ENCODE measurements around the gene HTRA3. TPM values are rescaled to one million over a fixed set of nuclear protein-coding genes. Genes with fewer than 3 reads are reported as not detected.

Gene HTRA3
- total and polyA plus RNA-seq, 3 donors from 2014 or later: 6.1 to 17.3 (median 12.2) TPM

GRCh38 chr4:8345053-8345945 lies 75.7 kb downstream of the HTRA3 start:
- H3K27ac ChIP-seq: no peak overlapping the region
- 66 to 75% methylated on average over 32 to 34 of the region's 34 CpGs for WGBS, 2 donors
- H3K4me1 ChIP-seq: peaks cover 38% of the 10 kb centered on the region
- peak overlapping the region in 1 of 2 donors; percentile 30 for H3K4me3 ChIP-seq
- intact Hi-C loops (cut with DNase I; ENCODE audit: low total_unique reads): no loop called here
- H3K9me3 ChIP-seq: no peaks in the 10 kb centered on the region
- no peaks in the 10 kb centered on the region for H3K36me3 ChIP-seq (ENCODE audit: low read depth, missing control alignments)
- no peak for DNase-seq
- no peaks in the 10 kb centered on the region for H3K27me3 ChIP-seq
- TF ChIP-seq CTCF (IDR thresholded peaks at IDR 0.05) (no peak), POLR2A (IDR thresholded peaks at IDR 0.05) (no peak)

- H3K27me3 ChIP-seq: no peaks in the 10 kb centered on the region
- H3K36me3 ChIP-seq (ENCODE audit: low read depth, missing control alignments): no peaks in the 10 kb centered on the region
- H3K4me3 ChIP-seq: peak overlapping the region in 1 of 2 donors; percentile 30
- peaks cover 35% of the 10 kb centered on the region for H3K4me1 ChIP-seq
- DNase-seq: no peak
- TF ChIP-seq POLR2A (IDR thresholded peaks at IDR 0.05) (no peak), CTCF (IDR thresholded peaks at IDR 0.05) (no peak)
- no peaks in the 10 kb centered on the region for H3K9me3 ChIP-seq
- 63 to 67% methylated on average over 38 to 39 of the region's 39 CpGs for WGBS, 2 donors
- H3K27ac ChIP-seq: no peak overlapping the region
- intact Hi-C loops (cut with DNase I; ENCODE audit: low total_unique reads): no loop called here
Observed at GRCh38 chr4:8345946-8346814, 76.6 kb downstream of the HTRA3 start.

- Histone ChIP-seq H3K9me3 (no peaks in the 10 kb centered on the region), H3K27ac (no peak overlapping the region), H3K27me3 (no peaks in the 10 kb centered on the region), H3K36me3 (ENCODE audit: low read depth, missing control alignments) (no peaks in the 10 kb centered on the region), H3K4me3 (no peak overlapping the region), H3K4me1 (peaks cover 34% of the 10 kb centered on the region)
- WGBS, 2 donors: 21 to 32% methylated on average over 4 to 16 of the region's 16 CpGs
- no peak for DNase-seq
- TF ChIP-seq CTCF (IDR thresholded peaks at IDR 0.05) (no peak), POLR2A (IDR thresholded peaks at IDR 0.05) (no peak)
- intact Hi-C loops (cut with DNase I; ENCODE audit: low total_unique reads): no loop called here
Observed at GRCh38 chr4:8346838-8347605, 77.5 kb downstream of the HTRA3 start.

- WGBS, 2 donors: 68 to 73% methylated on average over 3 to 6 of the region's 7 CpGs
- intact Hi-C loops (cut with DNase I; ENCODE audit: low total_unique reads): no loop called here
- H3K9me3 ChIP-seq: no peaks in the 10 kb centered on the region
- H3K36me3 ChIP-seq (ENCODE audit: low read depth, missing control alignments): no peaks in the 10 kb centered on the region
- peaks cover 34% of the 10 kb centered on the region for H3K4me1 ChIP-seq
- no peak for DNase-seq
- H3K4me3 ChIP-seq: no peak overlapping the region
- TF ChIP-seq POLR2A (IDR thresholded peaks at IDR 0.05) (no peak), CTCF (IDR thresholded peaks at IDR 0.05) (no peak)
- no peak overlapping the region for H3K27ac ChIP-seq
- H3K27me3 ChIP-seq: no peaks in the 10 kb centered on the region
Observed at GRCh38 chr4:8347660-8348059, 78.1 kb downstream of the HTRA3 start.
